Upper lobe of left lung (tissue), 4 donors: ENCODE data around the gene RAB11A.

Experiments used
- CTCF ChIP-seq, 6 experiments: fragments of 450-650 bp in 4 of 6; fragments of 200-600 bp in 2 of 6; sonication (generic) in 2 of 6; IDR thresholded peaks; one replicate each; pipeline ENCODE4 v1.5.1; 2016 to 2019; ENCODE audit warnings: antibody characterized with exemption in 6 of 6
- POLR2A ChIP-seq, 4 donors: fragments of 450-650 bp; IDR thresholded peaks; one replicate each; pipeline ENCODE4 v1.5.1; 2016 to 2017; ENCODE audit warnings: antibody characterized with exemption in 4 of 4, mild to moderate bottlenecking in 2 of 4
- POLR2AphosphoS5 ChIP-seq, 2 donors: sonication (generic); formaldehyde crosslinking; IDR thresholded peaks; one replicate each; pipeline ENCODE4 v1.5.1; 2017; ENCODE audit warnings: antibody characterized with exemption in 2 of 2

DNA sequence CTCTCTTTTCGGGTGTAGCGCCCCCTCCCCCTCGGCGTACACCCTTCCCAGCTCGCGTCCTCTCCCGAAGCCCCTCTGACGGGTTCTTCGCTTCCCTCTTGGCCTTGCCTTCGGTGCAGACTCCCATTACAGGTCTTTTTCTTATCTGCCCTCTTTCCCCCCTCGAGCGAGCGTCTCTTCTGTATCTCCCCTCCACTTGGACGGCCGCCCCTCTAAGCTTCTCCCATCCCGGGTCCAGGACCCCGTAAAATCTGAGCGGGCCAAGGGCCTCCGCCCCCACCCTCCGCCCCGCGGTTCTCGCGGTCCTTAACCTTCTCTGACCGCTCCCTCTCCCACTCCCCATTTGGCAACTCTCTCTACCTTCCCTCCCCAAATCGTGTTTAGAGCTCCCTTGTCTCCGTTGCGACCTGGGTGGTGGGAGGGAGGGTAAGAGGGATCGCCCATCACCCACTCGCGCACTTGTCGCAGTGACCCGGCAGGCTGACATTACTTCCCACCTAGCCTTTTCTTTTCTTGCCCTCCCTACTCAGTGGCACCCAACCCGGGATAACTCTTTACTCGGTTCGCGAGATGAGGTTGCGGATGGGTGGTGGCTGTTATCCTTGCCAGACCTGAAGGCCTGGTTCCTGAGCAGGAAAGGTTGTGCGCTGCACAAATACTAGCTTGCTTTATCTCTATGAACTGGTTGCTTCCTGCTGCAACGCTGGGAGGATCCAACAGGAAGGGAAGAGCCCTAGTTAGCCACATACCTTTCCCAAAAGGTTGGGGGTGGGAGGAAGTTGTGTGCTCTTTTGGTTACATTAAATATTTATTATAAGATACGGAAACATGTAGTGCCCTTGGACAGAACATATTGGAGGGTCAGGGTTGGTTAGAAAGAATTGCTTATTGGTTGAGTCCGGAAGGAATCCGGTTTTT lies 922 bp downstream of the RAB11A start:
- TF ChIP-seq POLR2A (IDR thresholded peaks at IDR 0.05): peak in 2 of 4 donors; percentile 38
- no peak for TF ChIP-seq CTCF (IDR thresholded peaks at IDR 0.05)
- peak; percentile 83 to 86 for TF ChIP-seq POLR2AphosphoS5 (IDR thresholded peaks at IDR 0.05)
